Measurements from ENCODE around the gene ACER3.

DNA sequence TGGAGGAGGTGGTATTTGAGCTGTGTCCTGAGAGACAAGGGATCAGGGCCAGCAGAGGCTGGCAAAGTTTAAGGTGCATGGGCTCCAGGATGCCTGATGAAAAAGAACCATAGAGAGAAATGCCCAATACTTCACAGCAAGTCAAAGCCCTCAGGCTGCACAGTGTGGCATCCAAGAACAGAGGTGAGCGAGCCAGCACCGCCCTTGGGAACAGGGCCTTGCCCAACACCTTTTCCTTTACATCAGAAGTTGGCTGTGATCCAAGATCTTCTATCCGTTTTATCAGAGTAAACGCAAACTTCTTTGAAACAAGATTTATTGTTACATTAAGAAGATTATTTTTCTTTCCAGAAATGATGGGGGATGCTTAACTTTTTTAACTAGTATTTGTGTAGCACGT lies 174.9 kb downstream of the ACER3 start:
- TF ChIP-seq CTCF (IDR thresholded peaks at IDR 0.05) (no peak), EP300 (IDR thresholded peaks at IDR 0.05) (no peak), POLR2AphosphoS5 (IDR thresholded peaks at IDR 0.05) (peak in 2 of 3 donors; percentile 72 to 75), POLR2A (IDR thresholded peaks at IDR 0.05) (no peak)
